Stimulated activated CD8-positive, alpha-beta memory T cell treated with anti-CD3 and anti-CD28 coated beads, Interleukin-7, amount 100 ng/mL, for 1 hour (primary cell): ENCODE results near the gene MAN1A2.
A peak's percentile ranks its signal among the peaks of the same experiment; 100 is the strongest.

Source experiments
- DNase-seq, 2 donors: peaks; one replicate each; pipeline ENCODE4 v3.0.0-alpha.2; 2020; ENCODE audit warnings: low read depth in 2 of 2

Gene MAN1A2

DNA sequence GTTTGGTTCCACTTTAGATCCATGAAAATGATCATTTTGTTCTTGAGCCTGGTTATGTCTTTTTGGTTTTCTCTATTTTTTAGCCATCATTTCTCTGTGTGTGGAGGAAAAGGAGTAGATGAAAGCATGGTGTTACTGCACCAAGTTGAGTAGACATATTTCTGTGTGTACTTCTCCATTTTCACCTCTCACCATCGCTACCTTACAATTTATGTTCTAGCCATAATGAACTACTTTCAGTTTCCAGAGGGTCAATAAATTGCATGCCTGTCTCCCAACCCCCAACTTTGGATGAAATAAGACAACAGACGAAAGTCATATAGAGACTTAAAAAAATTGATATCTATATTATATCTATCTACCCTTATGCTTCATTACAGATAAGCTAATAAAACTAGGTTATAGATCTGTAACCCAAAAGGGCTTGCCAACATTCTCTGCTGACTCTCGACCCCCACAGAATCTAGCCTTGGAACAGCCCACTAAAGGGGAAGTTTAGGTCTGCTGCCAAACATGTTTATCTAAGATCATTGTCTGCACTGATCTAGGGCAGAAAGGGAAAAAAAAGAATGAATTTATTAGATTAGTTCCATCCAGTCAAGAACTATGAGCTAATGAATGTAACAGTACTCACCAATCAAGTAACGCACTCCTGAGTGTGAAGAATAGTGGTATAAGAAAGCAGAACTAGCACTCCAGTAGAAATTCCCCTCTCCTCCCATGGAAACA, 7.5 kb upstream of the MAN1A2 start:
- no peak for DNase-seq

DNA sequence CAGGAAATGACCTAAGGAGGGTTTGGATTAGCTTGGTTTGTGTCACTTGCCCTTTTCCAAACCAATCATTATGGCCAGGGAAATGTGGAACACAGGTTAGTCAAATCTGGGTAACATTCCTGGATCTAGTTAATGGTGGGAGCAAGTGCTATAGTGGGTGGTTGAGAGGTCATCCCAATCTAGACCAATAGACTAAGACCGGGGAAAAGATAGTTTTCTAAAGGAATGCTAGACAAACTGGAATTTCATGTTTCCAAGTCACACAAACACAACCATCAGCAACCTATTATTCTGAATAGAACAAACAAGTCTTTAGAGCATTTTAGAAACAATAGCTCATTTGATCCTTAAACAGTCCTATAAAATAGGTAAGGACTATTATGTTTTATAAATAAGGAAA, 4.3 kb upstream of the MAN1A2 start:
- no peak for DNase-seq

DNA sequence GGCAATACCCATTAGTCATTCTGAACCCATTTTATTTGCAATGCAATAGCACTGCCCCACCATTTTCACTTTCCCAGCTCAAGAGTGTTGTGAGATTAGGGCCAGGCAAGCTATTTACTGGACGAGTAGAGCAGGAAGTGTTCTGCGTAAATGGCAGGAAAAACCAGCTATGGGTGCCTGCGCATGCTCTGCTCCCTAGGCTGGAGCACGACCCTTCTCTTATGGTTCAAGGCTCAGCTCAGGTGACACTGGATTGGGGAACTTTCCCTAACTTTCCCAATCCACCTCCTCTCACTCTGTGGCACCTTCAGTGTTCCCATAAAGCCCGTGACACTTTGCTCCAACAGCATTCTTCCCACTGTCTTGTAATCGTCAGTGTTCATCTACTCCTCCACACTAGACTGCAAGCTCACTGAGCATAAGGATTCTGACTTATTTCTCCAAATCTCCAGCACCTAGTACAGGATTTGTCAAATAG, 3.6 kb upstream of the MAN1A2 start:
- no peak for DNase-seq

DNA sequence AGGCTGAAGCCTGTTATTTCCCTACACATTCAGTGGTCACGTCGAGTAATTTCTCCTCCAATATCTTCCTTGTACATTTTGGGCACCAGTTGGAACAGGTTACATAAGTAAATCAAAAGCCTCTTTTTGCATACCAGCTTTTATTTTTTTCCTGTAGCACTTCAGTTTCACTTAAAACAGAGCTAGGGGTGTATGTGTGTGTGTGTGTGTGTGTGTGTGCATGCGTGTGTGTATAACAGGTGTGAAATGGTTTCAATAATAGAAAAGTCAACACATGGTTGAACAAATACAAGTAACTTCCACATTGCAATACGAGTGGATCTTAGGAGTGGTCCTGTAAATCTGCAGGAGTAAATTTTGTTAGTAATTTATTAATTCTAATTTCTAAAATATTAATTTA, 3.0 kb upstream of the MAN1A2 start:
- no peak for DNase-seq

DNA sequence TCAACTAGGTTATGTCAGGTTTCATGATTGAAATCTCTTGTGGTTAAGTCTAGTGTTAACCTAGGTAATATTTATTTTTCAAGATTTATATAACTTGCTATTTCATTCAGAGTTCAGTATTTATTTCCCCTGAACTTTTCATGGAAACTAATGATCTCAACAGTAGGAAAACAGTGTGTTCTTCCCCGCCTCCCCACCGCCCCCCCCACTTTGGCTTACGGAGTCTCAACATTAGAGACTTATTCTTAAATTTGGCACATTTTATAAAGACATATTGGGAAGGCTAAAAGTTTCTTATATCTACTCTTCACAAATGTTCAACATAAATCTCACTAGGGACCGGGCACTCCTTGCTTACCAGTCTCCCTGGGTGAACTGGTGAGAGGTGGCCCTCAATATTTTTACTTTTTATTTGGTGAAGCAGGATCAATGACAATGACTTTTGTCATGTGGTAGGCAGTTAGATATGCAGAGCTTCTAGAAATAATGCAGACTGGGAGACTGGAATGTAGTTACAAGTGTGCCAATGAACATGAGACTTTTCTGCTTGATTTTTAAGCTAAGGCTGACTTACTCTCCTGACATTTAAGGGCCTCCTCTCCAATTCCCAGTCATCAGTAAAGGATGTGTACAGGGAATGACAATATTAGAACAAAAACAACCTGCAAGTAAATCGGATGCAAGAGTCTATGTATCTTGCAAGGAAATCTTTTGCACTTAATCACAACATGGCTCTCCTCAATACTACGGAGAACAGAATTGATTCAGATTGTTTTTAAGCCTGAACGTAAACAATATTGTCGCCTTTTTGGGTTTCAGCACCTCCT, 1.7 kb upstream of the MAN1A2 start:
- no peak for DNase-seq

GRCh38 chr1:117366177-117367045, 838 bp upstream of the MAN1A2 start:
- peak; percentile 66 to 72 for DNase-seq

- DNase-seq = no peak
Measured at GRCh38 chr1:117368116-117369108, 1.2 kb downstream of the MAN1A2 start.

- DNase-seq = no peak
Measured at GRCh38 chr1:117370071-117370470, 2.8 kb downstream of the MAN1A2 start.

DNA sequence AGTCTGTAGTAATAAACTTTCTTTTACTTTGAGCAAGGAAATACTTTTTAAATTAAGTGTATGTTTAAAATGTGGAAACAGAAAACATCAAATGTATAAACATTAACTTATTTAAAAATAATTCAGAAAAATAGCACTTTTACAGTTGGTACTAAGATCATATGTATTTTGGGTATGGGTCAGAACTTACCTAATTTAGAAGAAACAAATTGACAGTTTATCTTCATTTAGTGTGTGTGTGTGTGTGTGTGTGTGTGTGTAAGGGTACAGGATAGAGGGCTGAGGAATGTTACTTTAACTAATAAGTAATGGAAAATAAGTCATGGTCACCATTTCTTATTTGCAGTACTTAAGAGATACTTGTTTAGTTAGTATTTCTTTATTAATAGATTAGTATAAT, 3.3 kb downstream of the MAN1A2 start:
- DNase-seq = no peak

GRCh38 chr1:117371441-117372151, 4.3 kb downstream of the MAN1A2 start:
- DNase-seq = no peak

- no peak for DNase-seq
Measured at GRCh38 chr1:117372863-117373412, 5.7 kb downstream of the MAN1A2 start.

DNA sequence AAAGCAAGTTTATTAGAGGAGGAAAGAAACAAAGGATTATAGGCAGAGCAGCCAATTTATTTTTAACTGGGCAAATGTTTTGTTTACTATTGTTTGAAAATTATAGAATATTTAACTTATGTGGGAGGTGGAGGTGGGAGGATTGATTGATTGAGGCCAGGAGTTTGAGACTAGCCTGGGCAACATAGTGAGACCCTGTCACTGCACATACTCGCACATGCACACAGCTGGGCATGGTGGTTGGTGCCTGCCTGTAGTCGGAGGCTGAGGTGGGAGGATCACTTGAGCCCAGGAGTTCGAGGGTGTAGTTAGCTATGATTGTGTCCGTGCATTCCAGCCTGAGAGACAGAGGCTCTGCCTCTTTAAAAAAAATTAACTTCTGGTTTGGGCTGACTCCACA, 6.7 kb downstream of the MAN1A2 start:
- DNase-seq = no peak

- no peak for DNase-seq
Measured at GRCh38 chr1:117375327-117375726, 8.1 kb downstream of the MAN1A2 start.

DNA sequence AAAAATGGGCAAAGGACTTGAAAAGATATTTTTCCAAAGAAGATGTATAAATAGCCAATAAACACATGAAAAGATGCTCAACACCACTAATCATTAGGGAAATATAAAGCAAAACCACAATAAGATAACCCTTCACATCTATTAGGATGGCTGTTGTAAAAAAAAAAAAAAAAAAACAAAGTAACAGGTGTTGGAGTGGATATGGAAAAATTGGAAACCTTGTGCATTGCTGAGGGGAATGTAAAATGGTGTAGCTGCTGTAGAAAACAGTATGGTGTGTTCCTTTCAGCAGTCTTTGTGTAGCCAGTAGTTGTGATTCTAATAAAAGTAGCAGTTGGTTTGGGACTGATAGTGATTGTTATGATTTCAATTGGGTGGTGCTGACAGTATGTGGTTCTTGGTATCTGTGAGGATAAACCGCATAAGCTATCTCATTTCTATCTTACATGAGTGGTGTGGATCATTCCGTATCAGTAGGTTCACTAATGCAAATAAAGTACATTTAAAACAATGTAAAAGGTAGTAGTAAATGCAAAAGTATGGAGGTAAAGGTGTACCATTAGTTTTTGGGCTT, 19.9 kb downstream of the MAN1A2 start:
- DNase-seq = no peak

- DNase-seq = no peak
Measured at GRCh38 chr1:117388328-117388727, 21.1 kb downstream of the MAN1A2 start.

- no peak for DNase-seq
Measured at GRCh38 chr1:117389284-117389683, 22.0 kb downstream of the MAN1A2 start.

DNA sequence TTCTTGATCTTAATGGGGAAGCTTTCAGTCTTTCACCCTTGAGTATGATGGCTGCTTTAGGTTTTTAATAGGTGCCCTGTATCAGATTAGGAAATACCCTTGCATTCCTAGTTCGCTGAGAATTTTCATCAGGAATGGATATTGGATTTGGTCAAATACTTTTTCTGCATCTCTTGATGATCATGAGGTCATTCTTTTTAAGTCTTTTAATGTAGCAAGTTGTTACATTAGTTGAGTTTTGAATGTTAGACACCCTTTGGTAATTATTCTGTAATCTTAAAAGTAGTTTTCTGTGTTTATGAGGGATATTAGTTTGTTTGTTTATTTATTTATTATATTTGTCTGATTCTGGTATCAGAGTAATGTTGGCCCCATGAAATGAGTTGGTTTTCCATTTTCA, 22.5 kb downstream of the MAN1A2 start:
- DNase-seq = no peak

GRCh38 chr1:117392771-117393170, 25.5 kb downstream of the MAN1A2 start:
- DNase-seq = no peak

DNA sequence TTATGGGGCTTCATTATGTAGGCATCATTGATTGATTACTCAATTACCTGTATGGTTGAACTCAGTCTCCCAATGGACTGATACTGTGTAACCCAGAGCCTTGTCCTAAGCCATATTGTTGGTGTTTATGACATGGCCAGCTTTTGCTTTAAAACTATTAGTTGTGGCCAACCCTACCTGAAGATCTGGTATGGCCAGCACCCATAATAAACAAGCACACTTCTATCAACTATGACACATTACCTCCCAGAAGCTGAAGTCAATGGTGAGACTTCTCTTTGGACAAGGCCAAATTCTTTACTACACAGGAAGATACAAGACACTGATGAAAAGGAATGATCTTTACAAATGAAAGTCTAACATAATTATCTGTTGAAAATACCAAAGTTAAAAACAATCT, 28.8 kb downstream of the MAN1A2 start:
- DNase-seq = no peak

GRCh38 chr1:117396636-117397035, 29.4 kb downstream of the MAN1A2 start:
- no peak for DNase-seq
